ENCODE results near the gene BAZ2B. TPM values are rescaled to one million over a fixed set of nuclear protein-coding genes. Genes with fewer than 3 reads are reported as not detected.

Gene BAZ2B
- total RNA-seq, 1 experiment from 2014 or later: 34.9 TPM

DNA sequence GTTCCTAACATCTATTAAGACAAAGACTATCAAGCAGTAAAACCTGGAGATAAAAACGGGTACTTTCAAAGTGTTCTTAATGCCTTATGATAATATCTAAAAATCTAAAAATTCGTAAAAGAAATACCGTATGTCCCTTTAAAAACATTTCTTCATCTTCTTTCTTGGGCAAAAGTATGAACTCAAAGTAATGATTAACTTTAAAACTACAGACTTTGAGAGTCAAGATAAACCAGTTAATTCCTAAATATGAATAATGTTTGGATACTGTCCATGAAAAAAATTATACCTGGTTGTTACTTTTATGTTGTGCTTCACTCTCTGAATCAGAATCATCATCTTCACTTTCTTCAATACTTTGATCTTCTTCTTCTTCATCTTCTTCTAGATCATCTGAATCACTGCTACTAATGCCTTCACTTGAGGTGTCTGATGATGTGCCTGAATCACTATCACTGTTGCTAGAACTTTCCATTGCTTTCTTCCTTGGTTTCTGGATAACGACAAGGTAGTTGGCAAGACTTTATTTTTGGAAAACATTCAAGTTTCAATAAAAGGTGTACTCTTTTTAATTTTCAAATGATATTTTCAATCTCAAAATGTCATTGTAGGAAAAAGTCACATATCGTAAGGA is 177.5 kb downstream of the BAZ2B start:
- DNase-seq: no peak
- H3K4me1 ChIP-seq (replicated peaks; ENCODE audit: insufficient read depth): no peaks in the 10 kb centered on the region
- ChIA-PET POLR2A (ENCODE audit: unreplicated experiment) (no interaction called here), CTCF (no interaction called here)
- no peak for TF ChIP-seq EZH2 (IDR thresholded peaks at IDR 0.05; ENCODE audit: low read depth)
- H3K36me3 ChIP-seq (ENCODE audit: low read depth): peaks cover 4% of the 10 kb centered on the region; the same call in 1 of the 2 replicates
- no peak overlapping the region for H2AFZ ChIP-seq
- H3K4me2 ChIP-seq: no peak overlapping the region
- H3K79me2 ChIP-seq (ENCODE audit: low read depth): no peaks in the 10 kb centered on the region
- intact Hi-C loops (cut with micrococcal nuclease; ENCODE audit: unreplicated experiment): no loop called here
- no peaks in the 10 kb centered on the region for H3F3A ChIP-seq (ENCODE audit: insufficient read depth, low read depth)
- H3K27ac ChIP-seq: no peak overlapping the region
- H3K9me2 ChIP-seq (ENCODE audit: insufficient read depth): no peaks in the 10 kb centered on the region
- no peaks in the 10 kb centered on the region for H3K9me3 ChIP-seq (ENCODE audit: insufficient read depth, low read depth)
- H3K4me3 ChIP-seq: no peak overlapping the region
- H3K27me3 ChIP-seq (ENCODE audit: insufficient read depth, low read depth): no peaks in the 10 kb centered on the region
- BruUV-seq (replicated peaks): no TSS peak
- H4K20me1 ChIP-seq (ENCODE audit: insufficient read depth): no peaks in the 10 kb centered on the region

DNA sequence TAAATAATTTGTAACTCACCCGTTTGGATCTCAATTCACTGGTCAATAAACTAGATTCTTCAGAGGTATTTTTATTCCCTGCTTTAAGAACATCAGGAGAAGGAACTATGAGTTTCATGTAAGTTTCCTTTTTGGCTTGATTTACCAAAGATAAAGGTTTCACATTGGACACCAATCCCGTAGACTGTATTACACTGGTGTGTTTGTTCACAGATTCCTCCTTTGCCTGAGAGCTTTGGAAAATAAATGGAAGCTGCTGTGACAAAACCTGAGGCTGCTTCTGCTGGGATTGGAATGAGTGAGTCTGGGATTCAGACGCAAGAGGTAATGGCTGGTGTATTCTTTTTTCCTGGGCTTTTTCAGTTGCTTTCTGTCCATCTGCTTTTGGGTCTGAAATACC is 178.1 kb downstream of the BAZ2B start:
- POLR2A ChIA-PET (ENCODE audit: unreplicated experiment): no interaction called here
- CTCF ChIA-PET: no interaction called here
- DNase-seq: no peak
- Histone ChIP-seq H3K4me3 (no peak overlapping the region), H3K4me2 (no peak overlapping the region), H3K79me2 (ENCODE audit: low read depth) (no peaks in the 10 kb centered on the region), H3K9me2 (ENCODE audit: insufficient read depth) (no peaks in the 10 kb centered on the region), H3F3A (ENCODE audit: insufficient read depth, low read depth) (no peaks in the 10 kb centered on the region), H3K9me3 (ENCODE audit: insufficient read depth, low read depth) (no peaks in the 10 kb centered on the region), H2AFZ (no peak overlapping the region), H3K36me3 (ENCODE audit: low read depth) (peaks cover 4% of the 10 kb centered on the region; the same call in 1 of the 2 replicates), H3K27me3 (ENCODE audit: insufficient read depth, low read depth) (no peaks in the 10 kb centered on the region), H3K4me1 (replicated peaks; ENCODE audit: insufficient read depth) (no peaks in the 10 kb centered on the region), H4K20me1 (ENCODE audit: insufficient read depth) (no peaks in the 10 kb centered on the region), H3K27ac (no peak overlapping the region)
- no peak for TF ChIP-seq EZH2 (IDR thresholded peaks at IDR 0.05; ENCODE audit: low read depth)
- TF ChIP-seq, protein P1, sequence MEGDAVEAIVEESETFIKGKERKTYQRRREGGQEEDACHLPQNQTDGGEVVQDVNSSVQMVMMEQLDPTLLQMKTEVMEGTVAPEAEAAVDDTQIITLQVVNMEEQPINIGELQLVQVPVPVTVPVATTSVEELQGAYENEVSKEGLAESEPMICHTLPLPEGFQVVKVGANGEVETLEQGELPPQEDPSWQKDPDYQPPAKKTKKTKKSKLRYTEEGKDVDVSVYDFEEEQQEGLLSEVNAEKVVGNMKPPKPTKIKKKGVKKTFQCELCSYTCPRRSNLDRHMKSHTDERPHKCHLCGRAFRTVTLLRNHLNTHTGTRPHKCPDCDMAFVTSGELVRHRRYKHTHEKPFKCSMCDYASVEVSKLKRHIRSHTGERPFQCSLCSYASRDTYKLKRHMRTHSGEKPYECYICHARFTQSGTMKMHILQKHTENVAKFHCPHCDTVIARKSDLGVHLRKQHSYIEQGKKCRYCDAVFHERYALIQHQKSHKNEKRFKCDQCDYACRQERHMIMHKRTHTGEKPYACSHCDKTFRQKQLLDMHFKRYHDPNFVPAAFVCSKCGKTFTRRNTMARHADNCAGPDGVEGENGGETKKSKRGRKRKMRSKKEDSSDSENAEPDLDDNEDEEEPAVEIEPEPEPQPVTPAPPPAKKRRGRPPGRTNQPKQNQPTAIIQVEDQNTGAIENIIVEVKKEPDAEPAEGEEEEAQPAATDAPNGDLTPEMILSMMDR (conservative IDR thresholded peaks at IDR 0.05): no peak
- no TSS peak for BruUV-seq (replicated peaks)
- intact Hi-C loops (cut with micrococcal nuclease; ENCODE audit: unreplicated experiment): no loop called here

DNA sequence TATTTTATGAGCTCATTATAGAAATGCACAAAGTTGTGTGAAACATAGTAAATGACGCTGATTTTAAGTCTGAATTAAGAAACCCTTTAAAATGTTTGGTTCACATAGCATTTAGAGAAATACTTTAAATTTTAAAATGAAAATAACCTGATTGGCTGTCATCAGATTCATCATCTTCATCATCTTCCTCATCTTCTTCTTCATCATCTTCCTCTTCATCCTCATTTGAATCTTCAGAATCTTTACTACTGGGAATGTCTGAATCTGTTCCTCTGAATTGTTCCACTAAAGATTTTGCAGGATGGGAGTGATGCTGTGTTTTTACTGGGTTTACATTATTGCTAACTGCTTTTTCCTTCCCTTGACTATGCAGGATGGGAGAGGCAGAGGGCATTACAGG is 183.7 kb downstream of the BAZ2B start:
- ChIA-PET CTCF (no interaction called here), POLR2A (ENCODE audit: unreplicated experiment) (interaction anchor here (0.7 kb wide), 1 partner anchor 11 kb away, joined by 5 read pairs; no protein-coding TSS in a partner anchor)
- Histone ChIP-seq H3K4me1 (replicated peaks; ENCODE audit: insufficient read depth) (no peaks in the 10 kb centered on the region), H3K9me2 (ENCODE audit: insufficient read depth) (no peaks in the 10 kb centered on the region), H3K36me3 (ENCODE audit: low read depth) (no peaks in the 10 kb centered on the region), H3K27me3 (ENCODE audit: insufficient read depth, low read depth) (no peaks in the 10 kb centered on the region), H3K4me2 (no peak overlapping the region), H4K20me1 (ENCODE audit: insufficient read depth) (no peaks in the 10 kb centered on the region), H3K9me3 (ENCODE audit: insufficient read depth, low read depth) (no peaks in the 10 kb centered on the region), H3F3A (ENCODE audit: insufficient read depth, low read depth) (no peaks in the 10 kb centered on the region; the same call in 1 of the 2 replicates), H3K27ac (no peak overlapping the region), H2AFZ (no peak overlapping the region), H3K4me3 (no peak overlapping the region), H3K79me2 (ENCODE audit: low read depth) (no peaks in the 10 kb centered on the region)
- intact Hi-C loops (cut with micrococcal nuclease; ENCODE audit: unreplicated experiment): no loop called here
- no TSS peak for BruUV-seq (replicated peaks)
- DNase-seq: no peak
- TF ChIP-seq, protein P1 (conservative IDR thresholded peaks at IDR 0.05): no peak
- TF ChIP-seq EZH2 (IDR thresholded peaks at IDR 0.05; ENCODE audit: low read depth): no peak

DNA sequence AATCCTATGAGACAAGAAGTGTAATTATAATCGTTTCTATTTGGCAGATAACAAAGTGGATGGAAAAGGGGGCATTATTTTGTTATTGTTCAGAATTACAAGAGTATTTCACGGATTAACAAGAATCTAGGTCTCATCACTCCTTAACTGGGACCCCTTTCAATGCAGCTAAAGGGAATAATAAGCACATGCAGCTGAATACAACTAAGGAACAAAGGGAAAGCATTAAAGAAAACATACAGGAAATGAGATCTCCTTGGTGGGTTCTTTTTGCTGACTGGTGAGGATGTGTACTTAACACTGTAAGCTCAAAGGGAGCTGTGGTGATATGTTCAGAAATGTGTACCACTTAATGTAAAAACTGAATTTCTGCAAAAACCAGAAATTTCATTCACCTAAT is 189.3 kb downstream of the BAZ2B start:
- H3K27me3 ChIP-seq (ENCODE audit: insufficient read depth, low read depth): no peaks in the 10 kb centered on the region
- no peak for DNase-seq
- H3K9me2 ChIP-seq (ENCODE audit: insufficient read depth): no peaks in the 10 kb centered on the region
- no peak overlapping the region for H3K27ac ChIP-seq
- intact Hi-C loops (cut with micrococcal nuclease; ENCODE audit: unreplicated experiment): no loop called here
- ChIA-PET POLR2A (ENCODE audit: unreplicated experiment) (no interaction called here), CTCF (interaction anchor here (0.5 kb wide), 1 partner anchor 59 kb away, joined by 4 read pairs; no protein-coding TSS in a partner anchor)
- no TSS peak for BruUV-seq (replicated peaks)
- no peak overlapping the region for H3K4me2 ChIP-seq
- H4K20me1 ChIP-seq (ENCODE audit: insufficient read depth): no peaks in the 10 kb centered on the region
- TF ChIP-seq, protein P1 (conservative IDR thresholded peaks at IDR 0.05): no peak
- no peak for TF ChIP-seq EZH2 (IDR thresholded peaks at IDR 0.05; ENCODE audit: low read depth)
- H2AFZ ChIP-seq: no peak overlapping the region
- H3K4me3 ChIP-seq: no peak overlapping the region
- no peaks in the 10 kb centered on the region for H3K79me2 ChIP-seq (ENCODE audit: low read depth)
- H3F3A ChIP-seq (ENCODE audit: insufficient read depth, low read depth): no peaks in the 10 kb centered on the region; the same call in 1 of the 2 replicates
- H3K9me3 ChIP-seq (ENCODE audit: insufficient read depth, low read depth): no peaks in the 10 kb centered on the region
- no peaks in the 10 kb centered on the region for H3K36me3 ChIP-seq (ENCODE audit: low read depth)
- H3K4me1 ChIP-seq (replicated peaks; ENCODE audit: insufficient read depth): no peaks in the 10 kb centered on the region

Measured in PC-9 (cell line).